NCI-H82 treated with DMSO at 0.1 percent for 48 hours (cell line): Measurements from ENCODE around the gene METTL27.
"Not testable (repeated sequence)": the region's sequence is repeated elsewhere in the genome, so short reads cannot be mapped to it uniquely, and the experiment has no call there.

Source experiments
- DNase-seq: peaks from one replicate; lab custom pipeline; 2025; ENCODE audit not compliant: unreplicated experiment; lab: John Stamatoyannopoulos, UW

Gene METTL27

DNA sequence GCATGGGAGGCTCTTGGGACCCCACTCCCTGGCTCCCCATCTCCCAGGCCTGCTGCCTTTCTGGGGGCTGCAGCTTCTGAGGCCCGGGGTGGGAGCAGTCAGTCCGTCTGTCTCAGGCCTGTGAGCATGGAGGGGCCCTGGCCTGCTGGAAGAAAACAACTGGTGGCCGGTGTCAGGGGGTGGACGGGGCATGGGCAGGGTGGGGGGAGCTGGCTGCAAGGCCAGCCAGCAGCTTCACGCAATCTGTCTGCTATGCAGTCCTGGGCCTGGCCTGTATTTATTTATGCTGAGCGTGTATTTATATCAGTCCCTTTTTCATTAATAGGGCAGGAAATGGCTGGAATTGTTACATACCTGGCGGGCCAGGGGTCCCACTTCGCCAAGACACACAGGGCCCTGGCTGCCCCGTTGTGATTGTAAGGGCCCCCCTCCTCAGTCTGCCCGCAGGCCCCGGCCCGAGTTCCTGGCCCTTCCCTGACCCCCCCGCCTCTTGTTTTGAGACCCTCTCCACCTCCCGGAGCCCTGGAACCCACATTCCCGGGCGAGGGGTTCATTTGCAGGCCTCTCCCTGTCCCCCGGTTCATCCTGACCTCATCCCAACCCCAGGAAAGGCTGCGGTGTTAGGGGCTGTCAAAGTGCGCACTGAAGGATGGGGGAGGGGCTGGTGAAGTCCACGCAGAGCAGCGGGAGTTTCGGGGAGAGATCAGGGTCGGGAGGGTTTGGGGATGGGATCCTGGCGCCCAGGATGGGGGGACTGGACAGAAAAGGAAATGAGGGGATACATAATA, 26.9 kb upstream of the METTL27 start:
- DNase-seq: no peak

DNA sequence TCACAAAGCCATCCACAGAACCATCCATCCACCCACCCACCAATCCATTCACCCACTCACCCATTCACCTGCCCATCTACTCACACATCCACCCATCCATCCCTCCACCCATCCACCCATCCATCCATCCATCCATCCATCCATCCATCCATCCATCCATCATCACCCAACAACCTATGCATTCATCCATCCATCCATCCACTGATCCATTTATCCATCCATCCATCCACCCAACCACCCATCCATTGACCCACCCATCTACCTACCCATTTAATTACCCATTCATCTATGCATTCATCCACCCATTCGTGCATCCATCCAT, 24.1 kb upstream of the METTL27 start:
- no peak for DNase-seq

DNA sequence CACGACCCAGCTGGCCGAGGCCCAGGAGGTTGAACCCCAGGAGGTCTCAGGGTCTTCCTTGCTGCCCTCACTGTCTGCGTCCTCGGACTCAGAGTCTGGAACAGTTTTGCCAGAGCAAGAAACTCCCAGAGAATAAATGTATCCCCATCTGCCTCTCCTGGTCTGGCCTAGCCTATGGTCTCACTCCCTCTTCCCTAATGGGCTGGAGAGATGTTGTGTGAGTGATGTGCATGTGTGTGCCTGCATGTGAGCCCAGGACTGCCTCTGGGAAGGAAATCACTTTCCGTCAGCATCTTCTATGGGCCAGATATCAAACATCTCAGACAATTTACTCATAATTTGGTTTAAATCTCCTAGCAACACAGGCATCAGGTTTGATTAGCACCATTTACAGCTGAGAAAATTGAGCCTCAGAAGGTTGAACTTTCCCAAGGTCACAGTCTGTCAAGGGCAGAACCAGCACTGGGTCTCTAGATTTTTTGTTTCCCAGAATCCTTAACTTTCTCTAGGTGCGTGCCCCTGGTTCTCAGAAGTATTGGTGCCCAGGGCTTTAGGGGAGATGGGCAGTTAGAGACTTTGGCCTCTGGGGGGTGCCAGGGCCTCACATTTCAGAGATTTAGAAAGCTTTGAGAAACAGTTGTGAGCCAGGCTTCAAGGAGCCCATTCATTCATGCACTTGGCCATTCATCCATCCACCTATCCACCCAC, 23.6 kb upstream of the METTL27 start:
- DNase-seq: no peak

DNA sequence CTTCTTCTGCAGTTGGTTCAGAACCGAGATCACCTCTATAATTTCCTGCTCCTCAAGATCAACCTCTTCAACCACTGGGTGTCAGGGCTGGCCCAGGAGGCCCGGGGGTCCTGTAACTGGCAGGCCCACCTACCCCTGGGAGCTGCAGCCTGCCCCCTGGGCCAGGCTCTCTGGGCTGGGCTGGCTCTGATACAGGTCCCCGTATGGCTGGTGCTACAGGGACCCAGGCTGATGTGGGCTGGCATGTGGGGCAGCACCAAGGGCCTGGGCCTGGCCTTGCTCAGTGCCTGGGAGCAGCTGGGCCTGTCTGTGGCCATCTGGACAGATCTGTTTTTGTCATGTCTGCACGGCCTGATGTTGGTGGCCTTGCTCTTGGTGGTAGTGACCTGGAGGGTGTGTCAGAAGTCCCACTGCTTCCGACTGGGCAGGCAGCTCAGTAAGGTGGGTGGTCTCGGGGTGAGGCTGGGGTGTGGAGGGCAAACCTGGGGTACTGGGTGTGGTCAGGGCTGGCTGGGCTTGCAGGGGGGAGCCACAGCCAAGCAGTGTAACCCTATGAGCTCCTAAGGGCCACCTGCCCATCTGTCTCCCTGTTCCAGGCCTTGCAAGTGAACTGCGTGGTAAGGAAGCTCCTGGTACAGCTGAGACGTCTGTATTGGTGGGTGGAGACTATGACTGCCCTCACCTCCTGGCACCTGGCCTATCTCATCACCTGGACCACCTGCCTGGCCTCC, 22.8 kb upstream of the METTL27 start:
- DNase-seq: no peak

DNA sequence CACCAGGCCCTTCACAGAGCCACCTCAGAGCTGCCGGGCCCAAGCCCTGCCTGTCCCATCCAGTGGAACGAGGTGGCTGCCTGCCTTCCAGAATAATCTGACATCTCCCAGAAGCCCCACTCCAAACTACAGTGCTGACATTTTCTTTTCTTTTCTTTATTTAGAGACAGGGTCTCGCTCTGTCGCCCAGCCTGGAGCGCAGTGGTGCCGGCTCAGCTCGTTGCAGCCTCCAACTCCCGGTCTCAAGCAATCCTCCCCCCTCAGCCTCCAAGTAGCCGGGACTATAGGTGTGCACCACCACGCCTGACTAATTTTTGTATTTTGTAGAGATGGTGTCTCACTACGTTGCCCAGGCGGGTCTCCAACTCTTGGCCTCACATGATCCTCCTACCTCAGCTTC, 19.0 kb upstream of the METTL27 start:
- no peak for DNase-seq

DNA sequence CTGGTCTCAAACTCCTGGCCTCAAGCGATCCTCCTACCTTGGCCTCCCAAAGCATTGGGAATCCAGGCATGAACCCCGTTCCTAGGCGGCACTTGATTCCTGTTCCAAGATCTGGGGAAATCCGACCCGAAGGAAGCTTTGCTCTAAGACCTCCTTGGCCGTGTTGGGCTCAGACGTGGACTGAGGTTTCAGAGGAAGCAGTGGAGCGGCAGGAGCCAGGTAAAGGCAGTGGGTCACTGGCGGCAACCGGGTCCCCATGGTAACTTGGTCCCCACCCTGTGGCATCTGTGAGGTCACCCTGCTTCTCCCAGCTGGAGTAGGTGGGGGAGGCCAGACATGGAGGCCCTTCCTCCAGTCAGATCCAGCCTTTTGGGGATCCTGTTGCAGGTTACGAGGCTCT, 18.5 kb upstream of the METTL27 start, which contains the start of gene TMEM270:
TSS of gene TMEM270 (plus strand) at position 301 of the 400 bp plus-strand sequence. CDS start at position 337, 36 bp downstream.
- no peak for DNase-seq

DNA sequence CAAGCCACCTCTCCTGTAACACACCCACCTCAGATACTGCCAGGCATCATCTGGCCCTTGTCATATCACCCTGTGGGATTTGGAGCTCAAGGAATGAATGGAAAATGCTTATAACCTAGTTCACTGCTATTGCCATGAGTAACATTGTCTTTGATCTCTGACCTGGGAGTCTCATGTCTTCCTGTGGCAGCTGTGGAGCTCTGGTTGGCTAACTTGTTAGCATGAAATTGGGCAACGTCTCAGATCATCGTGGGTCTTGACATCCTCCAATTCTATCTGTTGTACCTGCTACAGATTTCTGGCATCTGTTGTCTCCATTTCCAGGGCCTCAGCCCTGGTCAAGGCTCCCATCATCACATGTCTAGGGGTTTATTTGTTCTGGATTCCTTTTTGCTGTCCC, 16.5 kb upstream of the METTL27 start:
- no peak for DNase-seq

DNA sequence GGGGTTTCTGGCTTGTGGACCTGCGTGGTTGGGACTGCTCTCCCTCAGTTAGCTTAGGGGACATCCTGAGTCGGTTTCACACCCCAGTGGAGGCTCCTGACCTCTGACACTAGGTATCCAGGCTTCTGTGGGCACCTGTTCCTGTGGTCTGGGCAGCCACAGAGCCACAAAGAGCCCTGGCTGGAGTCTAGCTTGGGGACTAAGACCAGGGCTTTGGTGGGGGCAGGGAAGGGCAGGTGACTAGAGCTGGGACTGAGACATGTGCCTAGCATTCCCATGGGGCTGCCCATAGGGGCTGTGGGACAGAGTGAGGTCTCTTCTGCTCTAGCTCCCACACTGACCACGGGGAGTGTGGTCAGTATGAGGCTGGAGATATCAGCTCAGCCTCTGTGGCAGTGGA, 14.6 kb upstream of the METTL27 start:
- no peak for DNase-seq

DNA sequence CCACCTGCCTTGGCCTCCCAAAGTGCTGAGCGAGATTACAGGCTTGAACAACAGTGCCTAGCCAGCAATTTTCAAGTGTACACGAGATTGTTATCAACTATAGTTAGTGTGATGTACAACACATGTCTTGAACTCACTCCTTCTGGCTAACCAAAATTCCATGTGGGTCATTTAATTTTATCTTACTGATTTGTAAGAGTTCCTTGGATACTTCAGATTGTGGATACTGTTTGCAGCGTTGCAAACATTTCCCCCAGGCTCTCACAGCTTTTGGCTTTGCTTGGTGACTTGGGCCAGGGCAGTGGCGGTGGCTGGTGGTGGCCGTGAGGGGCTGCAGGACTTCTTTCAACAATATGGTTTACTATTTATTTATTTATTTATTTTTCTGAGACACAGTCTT, 10.2 kb upstream of the METTL27 start:
- no peak for DNase-seq

DNA sequence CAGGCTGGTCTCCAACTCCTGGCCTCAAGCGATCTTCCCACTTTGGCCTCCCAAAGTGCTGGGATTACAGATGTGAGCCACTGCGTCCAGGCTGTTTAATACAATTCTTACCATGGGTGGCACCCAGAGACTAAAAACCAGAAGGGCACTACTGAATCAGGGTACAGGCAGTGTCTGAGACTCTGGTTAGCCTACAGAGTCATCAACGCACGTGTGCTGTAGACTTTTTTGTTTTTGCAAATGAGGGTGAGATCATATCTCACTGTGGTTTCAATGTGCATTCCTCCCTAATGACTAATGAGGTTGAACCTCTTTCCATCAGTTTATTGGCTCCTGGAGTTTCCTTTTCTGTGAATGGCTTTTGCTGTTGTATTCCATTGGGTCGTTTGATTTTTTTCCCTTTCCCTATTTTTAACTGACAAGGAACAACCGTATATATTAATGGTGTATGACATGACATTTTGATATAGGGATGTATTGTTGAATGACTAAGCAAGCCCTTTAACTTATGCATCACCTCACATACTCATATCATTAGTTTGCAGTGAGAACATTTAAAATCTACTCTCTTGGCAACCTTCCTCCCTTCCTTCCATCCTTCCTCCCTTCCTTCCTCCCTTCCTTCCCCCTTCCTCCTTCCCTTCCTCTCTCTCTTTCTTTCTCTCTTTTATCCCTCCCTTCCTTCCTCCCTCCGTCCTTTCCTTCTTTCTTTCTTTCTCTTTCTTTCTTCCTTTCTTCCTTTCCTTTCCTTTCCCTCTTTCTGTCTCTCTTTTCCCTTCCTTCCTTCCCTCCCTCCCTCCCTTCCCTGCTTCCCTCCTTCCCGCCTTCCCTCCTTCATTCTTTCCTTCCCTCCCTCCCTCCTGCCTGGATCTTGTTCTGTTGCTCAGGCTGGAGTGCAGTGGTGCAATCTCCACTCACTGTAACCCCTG, 9.4 kb upstream of the METTL27 start:
- no peak for DNase-seq

DNA sequence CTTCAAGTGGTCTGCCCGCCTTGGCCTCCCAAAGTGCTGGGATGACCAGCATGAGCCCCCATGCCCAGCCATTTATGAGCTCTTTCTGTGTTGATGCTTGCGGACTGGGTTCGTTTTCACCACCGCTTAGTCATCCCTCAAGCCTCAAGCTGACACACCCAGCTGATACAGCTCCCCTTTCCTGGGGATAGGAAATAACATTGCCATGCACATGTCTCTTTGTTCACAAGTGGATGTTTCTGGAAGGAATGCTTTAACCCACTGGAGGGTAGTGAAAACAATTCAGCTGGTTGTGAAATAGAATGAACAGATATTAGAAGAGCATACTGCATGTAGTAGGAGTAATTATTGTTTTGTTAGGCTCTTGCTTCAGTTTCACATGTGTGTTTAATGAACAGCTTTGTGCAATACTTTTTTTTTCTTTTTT, 8.5 kb upstream of the METTL27 start:
- DNase-seq: no peak

DNA sequence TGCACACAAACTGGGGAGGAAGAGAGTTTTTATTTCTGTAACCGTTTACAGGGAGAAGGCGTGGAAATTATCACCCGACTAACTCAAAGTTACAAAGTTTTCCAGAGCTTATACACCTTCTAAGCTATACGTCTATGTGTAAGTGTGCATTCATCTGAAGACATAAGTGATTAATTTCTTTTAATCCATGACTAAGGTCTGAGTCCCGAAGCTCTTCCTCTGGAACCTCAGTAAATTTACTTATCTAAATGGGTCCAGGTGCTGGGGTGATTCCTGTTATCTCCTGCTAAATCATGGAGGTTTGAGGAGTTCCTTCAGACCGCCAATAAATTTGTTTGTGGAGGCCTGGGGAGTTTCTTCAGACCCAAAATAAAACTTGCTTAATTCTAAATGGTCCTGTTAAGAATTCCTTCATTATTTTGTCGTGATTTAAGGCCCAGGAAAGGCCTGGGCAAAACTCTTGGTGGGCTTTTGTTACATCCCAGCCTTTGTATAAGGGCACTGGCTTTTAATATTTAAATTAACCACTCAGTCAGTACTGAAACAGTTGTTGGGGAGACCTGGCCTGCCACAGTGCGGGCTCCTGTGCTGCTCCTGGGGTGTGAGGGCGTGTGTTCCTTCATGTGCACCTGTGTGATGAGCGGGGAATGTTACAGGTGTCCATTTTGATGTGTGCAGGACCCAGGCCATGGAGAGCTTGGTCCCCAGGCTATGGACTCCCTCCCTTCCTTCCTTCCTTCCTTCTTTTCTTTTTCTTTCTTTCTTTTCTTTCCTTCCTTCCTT, 5.8 kb upstream of the METTL27 start:
- no peak for DNase-seq

DNA sequence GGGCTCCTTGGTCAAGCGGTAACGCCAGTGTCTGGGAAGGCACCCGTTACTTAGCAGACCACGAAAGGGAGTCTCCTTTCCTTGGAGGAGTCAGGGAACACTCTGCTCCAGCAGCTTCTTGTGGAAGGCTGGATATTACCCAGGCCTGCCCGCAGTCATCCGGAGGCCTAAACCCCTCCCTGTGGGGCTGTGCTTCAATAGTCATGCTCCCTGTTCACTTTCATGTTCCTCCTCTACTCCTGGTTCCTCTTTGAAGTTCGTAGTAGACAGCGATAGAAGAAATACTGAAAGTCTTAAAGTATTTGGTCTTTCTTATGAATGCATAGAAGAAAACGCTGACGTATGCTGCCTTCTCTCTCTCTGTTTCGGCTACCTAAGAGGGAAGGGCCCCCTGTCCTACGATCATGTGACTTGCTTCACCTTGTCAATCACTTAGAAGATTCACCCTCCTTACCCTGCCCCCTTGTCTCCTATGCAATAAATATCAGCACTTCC, 3.4 kb upstream of the METTL27 start:
- not testable (repeated sequence) for DNase-seq

DNA sequence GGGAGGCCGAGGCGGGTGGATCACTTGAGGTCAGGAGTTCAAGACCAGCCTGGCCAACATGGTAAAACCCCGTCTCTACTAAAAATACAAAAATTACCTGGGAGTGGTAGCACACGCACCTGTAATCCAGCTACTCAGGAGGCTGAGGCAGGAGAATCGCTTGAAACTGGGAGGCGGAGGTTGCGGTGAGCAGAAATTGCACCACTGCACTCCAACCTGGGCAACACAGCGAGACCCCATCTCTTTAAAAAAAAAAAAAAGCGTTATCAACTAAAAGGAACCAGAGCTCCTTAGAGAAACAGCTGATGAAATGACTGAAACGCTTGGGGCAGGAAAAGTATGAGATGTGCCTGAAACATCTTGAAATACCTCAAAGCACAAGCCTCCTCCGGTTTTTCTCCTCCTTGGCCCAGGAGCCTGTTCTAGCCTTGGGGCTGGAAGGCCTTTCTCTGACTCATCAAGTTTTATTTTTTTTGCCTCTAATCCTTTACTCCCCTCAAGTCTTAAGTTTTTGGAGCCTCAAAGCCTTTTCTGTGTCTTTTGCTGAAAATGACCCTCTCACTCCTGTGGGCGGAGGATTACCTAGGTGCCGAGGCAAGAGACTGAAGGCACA, 2.6 kb upstream of the METTL27 start:
- DNase-seq: no peak

DNA sequence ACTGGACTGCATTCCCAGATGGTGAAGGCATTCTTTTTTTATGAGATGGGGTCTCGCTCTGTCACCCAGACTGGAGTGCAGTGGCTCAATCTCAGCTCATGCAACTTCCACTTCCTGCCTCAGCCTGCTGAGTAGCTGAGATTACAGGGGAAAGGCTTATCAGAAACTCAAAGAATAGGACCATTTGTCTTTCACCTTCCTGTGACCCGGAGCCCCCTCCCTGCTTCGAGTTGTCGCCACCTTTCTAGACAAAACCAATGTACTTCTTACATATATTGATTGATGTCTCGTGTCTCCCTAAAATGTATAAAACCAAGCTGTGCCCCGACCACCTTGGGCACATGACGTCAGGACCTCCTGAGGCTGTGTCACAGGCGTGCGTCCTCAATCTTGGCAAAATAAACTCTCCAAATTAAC, 1.8 kb upstream of the METTL27 start:
- DNase-seq: no peak

DNA sequence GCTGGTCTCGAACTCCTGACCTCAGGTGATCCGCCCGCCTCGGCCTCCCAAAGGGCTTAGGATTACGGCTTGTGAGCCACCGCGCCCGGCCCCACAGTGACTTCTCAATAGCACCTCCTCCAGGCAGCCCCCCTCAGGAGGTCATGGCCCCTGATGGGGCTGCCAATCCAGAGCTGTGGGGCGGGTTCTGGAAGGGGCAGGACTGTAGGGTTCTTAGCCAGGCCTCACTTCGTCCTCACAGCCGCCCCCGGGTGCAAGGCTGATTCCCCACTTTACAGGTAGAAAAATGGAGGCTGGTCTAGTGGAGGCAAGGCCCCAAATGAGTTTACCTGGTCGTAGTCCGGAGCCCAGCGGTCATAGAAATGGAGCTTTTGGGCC, 638 bp downstream of the METTL27 start:
- no peak for DNase-seq

DNA sequence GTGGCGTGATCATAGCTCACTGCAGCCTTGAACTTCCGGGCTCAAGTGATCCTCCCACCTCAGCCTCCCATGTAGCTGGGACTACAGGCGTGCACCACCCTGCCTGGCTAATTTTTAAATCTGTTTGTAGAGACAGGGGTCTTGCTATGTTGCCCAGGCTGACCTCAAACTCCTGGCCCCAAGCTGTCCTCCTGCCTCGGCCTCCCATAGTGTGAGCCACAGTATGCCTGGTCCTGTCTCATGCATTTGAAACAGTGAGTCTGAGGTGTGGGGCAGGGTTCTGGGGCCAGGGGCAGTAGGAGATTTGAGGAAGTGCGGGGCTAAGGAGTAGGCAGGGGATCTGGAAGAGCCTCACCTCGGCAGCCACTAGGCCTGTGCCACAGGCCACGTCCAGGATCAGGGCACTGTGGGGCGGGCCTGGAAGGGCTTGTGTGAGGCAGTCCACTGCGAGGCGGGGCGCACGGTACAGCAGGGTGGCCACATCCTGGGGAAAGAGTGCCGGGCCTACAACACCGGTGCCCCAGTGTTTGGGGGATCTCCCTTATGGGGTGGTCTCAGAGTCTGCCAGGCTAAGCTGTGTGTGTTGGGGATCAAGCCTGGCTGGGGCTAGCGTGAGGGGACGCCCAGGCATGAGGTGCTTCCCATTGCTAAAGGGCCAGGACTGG, 1.5 kb downstream of the METTL27 start:
- no peak for DNase-seq

DNA sequence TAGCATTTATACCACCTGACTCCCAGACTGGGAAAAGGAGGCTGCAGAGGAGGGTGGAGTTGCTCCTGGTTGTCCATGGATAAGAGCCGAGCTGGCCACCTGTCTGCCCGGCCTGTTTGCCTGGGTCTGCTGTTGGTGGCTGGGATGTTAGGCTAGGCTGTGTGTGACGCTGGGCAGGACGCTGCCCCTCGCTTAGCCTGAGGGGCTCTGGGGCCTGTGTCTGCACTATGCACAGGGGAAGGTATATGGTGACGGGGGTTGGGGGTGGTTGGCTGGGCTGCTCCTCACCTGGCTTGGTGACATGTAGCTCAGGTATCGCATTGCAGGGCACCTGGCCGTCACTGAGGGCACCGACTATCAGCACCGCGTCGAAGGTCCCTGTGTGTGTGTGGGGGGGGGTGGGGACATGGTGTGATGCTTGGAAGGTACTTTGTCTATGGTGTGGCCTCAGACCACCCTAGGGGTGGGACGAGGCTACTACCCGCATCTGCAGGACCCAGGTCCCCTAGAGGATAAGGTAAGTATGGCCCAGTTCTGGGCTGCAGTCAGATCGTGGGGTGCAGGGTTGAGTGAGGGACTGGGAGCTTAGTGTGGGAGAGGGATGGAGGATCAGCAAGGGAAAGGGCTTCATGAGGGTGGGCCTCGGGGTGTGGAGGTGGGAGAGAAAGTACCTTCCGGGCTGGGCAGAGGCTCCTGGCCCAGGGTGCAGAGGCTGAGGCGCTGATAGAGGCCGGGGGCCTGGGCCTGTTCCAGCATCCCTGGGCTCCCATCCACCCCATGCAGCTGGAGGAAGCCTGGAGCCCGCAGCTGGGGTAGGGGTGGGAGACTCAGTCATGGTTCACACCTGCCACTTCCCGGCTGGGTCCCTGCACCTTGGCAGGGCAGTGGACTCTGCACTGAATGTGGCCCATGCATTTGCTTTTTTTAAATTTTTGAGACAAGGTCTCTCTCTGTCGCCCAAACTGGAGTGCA, 2.3 kb downstream of the METTL27 start:
- no peak for DNase-seq
